A549 (cell line): Measurements from ENCODE around the gene FAM240A. TPM values are rescaled to one million over a fixed set of nuclear protein-coding genes. Genes with fewer than 3 reads are reported as not detected.

Experiments used
- ATAC-seq, 2 experiments: fragments of 200-7000 bp in 1 of 2; fragments of >200 bp in 1 of 2; cut with Nextera tagmentation in 1 of 2; cut with Tn5 transposase in 1 of 2; 3 replicates each; pipeline versions ENCODE4 v1.8.0 to v1.9.1; 2018 to 2020; ENCODE audit warnings: mild to moderate bottlenecking in 1 of 2, moderate library complexity in 1 of 2
- CTCF ChIA-PET: fragments of 300-600 bp; sonication (Branson Sonifier 250); formaldehyde crosslinking; extraction: SDS; loops from one replicate; lab custom pipeline; 2021; ENCODE audit warnings: antibody characterized with exemption, inconsistent platforms; lab: Yijun Ruan, JAX
- POLR2A ChIA-PET: fragments of 350-600 bp; formaldehyde crosslinking; extraction: SDS; loops from one replicate; lab custom pipeline; 2021; ENCODE audit warnings: antibody characterized with exemption, inconsistent platforms; lab: Yijun Ruan, JAX
- DNase-seq, 2 experiments: peaks; one replicate each; pipeline versions ENCODE4 v3.0.0 to v3.0.0-alpha.2; 2011 to 2016; ENCODE audit warnings: low read depth in 1 of 2, low spot score in 1 of 2
- FAIRE-seq: peaks from 2 replicates; lab custom pipeline; 2011; peaks lifted over from hg19 to GRCh38; lab: Jason Lieb, UNC
- H3K27ac ChIP-seq, 2 experiments: fragments of >200 bp; sonication (Bioruptor Twin); formaldehyde crosslinking; 3 replicates each; pipeline ENCODE4 v1.5.1; 2016 to 2017
- H3K4me1 ChIP-seq: fragments of >200 bp; sonication (Bioruptor Twin); formaldehyde crosslinking; 3 replicates; pipeline ENCODE4 v1.6.1; 2016
- H3K4me2 ChIP-seq: fragments of >200 bp; sonication (Bioruptor Twin); formaldehyde crosslinking; 3 replicates; pipeline ENCODE4 v1.6.1; 2016
- H3K4me3 ChIP-seq: fragments of >200 bp; sonication (Bioruptor Twin); formaldehyde crosslinking; 3 replicates; pipeline ENCODE4 v1.5.1; 2016
- H3K9me3 ChIP-seq: fragments of >200 bp; sonication (Bioruptor Twin); formaldehyde crosslinking; 3 replicates; pipeline ENCODE4 v1.6.1; 2016
- ATOH8 ChIP-seq: fragments of 250-450 bp; sonication (Bioruptor Pico); IDR thresholded peaks from 2 replicates; pipeline ENCODE4 v1.5.0; 2020; ENCODE audit warnings: low read depth, mild to moderate bottlenecking, moderate library complexity
- CTCF ChIP-seq: fragments of >200 bp; sonication (Bioruptor Twin); formaldehyde crosslinking; IDR thresholded peaks from 3 replicates; pipeline ENCODE4 v1.5.1; 2016
- E2F6 ChIP-seq: IDR thresholded peaks from 2 replicates; pipeline ENCODE4 v1.6.1; 2012; ENCODE audit warnings: low read depth, borderline replicate concordance
- ELK1 ChIP-seq: fragments of 150-350 bp; IDR thresholded peaks from 2 replicates; pipeline ENCODE4 v1.6.1; 2014; ENCODE audit warnings: low read depth, mild to moderate bottlenecking, low read length
- FOSB ChIP-seq: fragments of 250-450 bp; sonication (Bioruptor Pico); IDR thresholded peaks from 2 replicates; pipeline ENCODE4 v1.5.0; 2020; ENCODE audit warnings: mild to moderate bottlenecking, moderate library complexity
- FOXS1 ChIP-seq: fragments of 250-450 bp; sonication (Bioruptor Pico); IDR thresholded peaks from 2 replicates; pipeline ENCODE4 v1.5.0; 2020; ENCODE audit warnings: mild to moderate bottlenecking, moderate library complexity
- GATA3 ChIP-seq: IDR thresholded peaks from 2 replicates; pipeline ENCODE4 v1.6.1; 2012; ENCODE audit warnings: borderline replicate concordance
- HOXB13 ChIP-seq: fragments of 250-450 bp; sonication (Bioruptor Pico); IDR thresholded peaks from 2 replicates; pipeline ENCODE4 v1.5.0; 2020; ENCODE audit warnings: low read depth, mild to moderate bottlenecking, moderate library complexity
- POLR2AphosphoS2 ChIP-seq: conservative IDR thresholded peaks from 2 replicates; pipeline ENCODE4 v1.6.1; 2012; ENCODE audit warnings: low read length, improper control_type of control experiment, inconsistent platforms
- RAD21 ChIP-seq, 2 experiments: fragments of >200 bp in 1 of 2; sonication (Bioruptor Twin) in 1 of 2; formaldehyde crosslinking in 1 of 2; IDR thresholded peaks in 1 of 2; conservative IDR thresholded peaks in 1 of 2; 2 replicates in 1 of 2; 3 replicates in 1 of 2; pipeline ENCODE4 v1.6.1; 2012 to 2018; ENCODE audit warnings: inconsistent platforms in 1 of 2
- WGBS: methylation state at CpG from one replicate; pipeline ENCODE4 v1.1.6; 2017; ENCODE audit errors: missing lambda C conversion rate; 5-methylcytosine and 5-hydroxymethylcytosine counted together
- polyA plus RNA-seq, 4 experiments: library from polyadenylated mRNA; depleted of rRNA in 3 of 4; stranded (reverse); fragments of >200 nt; fragmentation: RNase III in 1 of 4; extraction: RNeasy Plus Mini Kit Qiagen cat#74134 plus additional on column Dnase treatment in 1 of 4; gene quantifications; 2 replicates in 3 of 4; 3 replicates in 1 of 4; pipeline ENCODE4 v1.2.3, GENCODE V29; 2011 to 2017

The FAM240A gene
- polyA plus RNA-seq, 2 of the 4 experiments (the other 2 are of a cell fraction): not detected

- no peak for FAIRE-seq
- H3K9me3 ChIP-seq: no peaks in the 10 kb centered on the region
- H3K4me3 ChIP-seq: no peak overlapping the region
- no peak for ATAC-seq
- H3K4me1 ChIP-seq: no peaks in the 10 kb centered on the region
- ChIA-PET CTCF (interaction anchor here (1.1 to 3.2 kb wide), 2 partner anchors 9 to 10 kb away, joined by 3 to 14 read pairs; no protein-coding TSS in a partner anchor), POLR2A (no interaction called here)
- DNase-seq: no peak
- no peak overlapping the region for H3K27ac ChIP-seq
- WGBS: 19% methylated on average over 8 of the region's 8 CpGs
- H3K4me2 ChIP-seq: no peak overlapping the region
- TF ChIP-seq ATOH8: no peak
- TF ChIP-seq ELK1: no peak
- no peak for TF ChIP-seq RAD21 (conservative IDR thresholded peaks at IDR 0.05 in 1 of 2, IDR thresholded peaks at IDR 0.05 in 1 of 2)
- TF ChIP-seq FOXS1 (CRISPR knock-in tag): no peak
- no peak for TF ChIP-seq HOXB13 (CRISPR knock-in tag)
Measured at GRCh38 chr3:46619845-46620778, 7.8 kb downstream of the FAM240A start.

- Histone ChIP-seq H3K27ac (no peak overlapping the region), H3K4me3 (no peak overlapping the region), H3K9me3 (no peaks in the 10 kb centered on the region), H3K4me2 (no peak overlapping the region), H3K4me1 (0 out of 3 replicates have a peak, but pooled peaks cover under 1% of the 10 kb centered on the region)
- no peak for ATAC-seq
- no peak for DNase-seq
- ChIA-PET CTCF (no interaction called here), POLR2A (no interaction called here)
- TF ChIP-seq FOSB (CRISPR knock-in tag) (no peak), ATOH8 (no peak), POLR2AphosphoS2 (no peak)
- no peak for FAIRE-seq
- 21% methylated on average over 2 of the region's 2 CpGs for WGBS
Measured at GRCh38 chr3:46624533-46624932, 12.2 kb downstream of the FAM240A start.

GRCh38 chr3:46624975-46625490, 12.7 kb downstream of the FAM240A start:
- DNase-seq: no peak
- ATAC-seq: no peak
- ChIA-PET POLR2A (no interaction called here), CTCF (interaction anchor here (0.6 to 9.1 kb wide), 2 partner anchors 20 to 137 kb away, joined by 6 to 90 read pairs; no protein-coding TSS in a partner anchor)
- no peaks in the 10 kb centered on the region for H3K9me3 ChIP-seq
- 0 out of 3 replicates have a peak, but pooled peaks cover 3% of the 10 kb centered on the region for H3K4me1 ChIP-seq
- FAIRE-seq: no peak
- no peak overlapping the region for H3K4me3 ChIP-seq
- no peak overlapping the region for H3K27ac ChIP-seq
- no peak overlapping the region for H3K4me2 ChIP-seq
- 59% methylated on average over 3 of the region's 3 CpGs for WGBS
- TF ChIP-seq E2F6 (no peak), CTCF (no peak), GATA3 (no peak)
